ENCODE data around the gene OR5B17. TPM values are rescaled to one million over a fixed set of nuclear protein-coding genes. Genes with fewer than 3 reads are reported as not detected.

Gene OR5B17
- total and polyA plus RNA-seq, 2 donors (not counting 1 experiment from before 2014, with no cell fraction given), result not detected

GRCh38 chr11:58392746-58393145 lies 33.9 kb upstream of the OR5B17 start:
- ATAC-seq (ENCODE audit: low read depth) (no peak), DNase-seq (no peak)
- Histone ChIP-seq H3K36me3 (replicated peaks in 1 of 2; ENCODE audit: control extremely low read depth in 1 of 2, control insufficient read depth in 1 of 2, extremely low read depth in 1 of 2, insufficient read depth in 2 of 2, low read length in 1 of 2) (no peaks in the 10 kb centered on the region), H3K27me3 (replicated peaks in 1 of 4; ENCODE audit: control extremely low read depth in 1 of 4, control insufficient read depth in 3 of 4, insufficient read depth in 4 of 4, low read length in 3 of 4) (no peaks in the 10 kb centered on the region), H3K79me2 (ENCODE audit: control insufficient read depth, insufficient read depth, low read length) (no peaks in the 10 kb centered on the region), H3K4me1 (ENCODE audit: control insufficient read depth in 2 of 2, insufficient read depth in 2 of 2, low read length in 2 of 2) (no peaks in the 10 kb centered on the region), H3K9me3 (ENCODE audit: control extremely low read depth in 1 of 3, control insufficient read depth in 2 of 3, insufficient read depth in 1 of 3, low read length in 2 of 3) (peaks cover 0 to 6% (median 2%) of the 10 kb centered on the region in 3 donors), H3K4me3 (ENCODE audit: control extremely low read depth in 1 of 5, extremely low read depth in 1 of 5, insufficient read depth in 1 of 5, low read depth in 2 of 5, low read length in 4 of 5) (no peak overlapping the region), H2AFZ (ENCODE audit: insufficient read depth, low read depth, low read length, poor library complexity, severe bottlenecking) (no peak overlapping the region), H3K9ac (ENCODE audit: low read length) (no peak overlapping the region), H4K20me1 (ENCODE audit: control insufficient read depth, insufficient read depth, low read length, poor library complexity, severe bottlenecking) (no peaks in the 10 kb centered on the region), H3K27ac (ENCODE audit: low read length in 2 of 2) (no peak overlapping the region), H3K4me2 (replicated peaks; ENCODE audit: low read depth, low read length, poor library complexity, severe bottlenecking) (no peak overlapping the region)
- H3K27me3 Mint-ChIP-seq, result peaks cover 4% of the 10 kb centered on the region
- no peak overlapping the region for H3K4me3 Mint-ChIP-seq
- ChIA-PET POLR2A (no interaction called here), CTCF (no interaction called here)
- peaks cover 4% of the 10 kb centered on the region for H3K9me3 Mint-ChIP-seq (ENCODE audit: insufficient read depth)
- TF ChIP-seq EZH2 (IDR thresholded peaks at IDR 0.05; ENCODE audit: borderline replicate concordance, insufficient read depth, low read depth, low read length, poor library complexity, severe bottlenecking), result no peak
- TF ChIP-seq, protein P1, sequence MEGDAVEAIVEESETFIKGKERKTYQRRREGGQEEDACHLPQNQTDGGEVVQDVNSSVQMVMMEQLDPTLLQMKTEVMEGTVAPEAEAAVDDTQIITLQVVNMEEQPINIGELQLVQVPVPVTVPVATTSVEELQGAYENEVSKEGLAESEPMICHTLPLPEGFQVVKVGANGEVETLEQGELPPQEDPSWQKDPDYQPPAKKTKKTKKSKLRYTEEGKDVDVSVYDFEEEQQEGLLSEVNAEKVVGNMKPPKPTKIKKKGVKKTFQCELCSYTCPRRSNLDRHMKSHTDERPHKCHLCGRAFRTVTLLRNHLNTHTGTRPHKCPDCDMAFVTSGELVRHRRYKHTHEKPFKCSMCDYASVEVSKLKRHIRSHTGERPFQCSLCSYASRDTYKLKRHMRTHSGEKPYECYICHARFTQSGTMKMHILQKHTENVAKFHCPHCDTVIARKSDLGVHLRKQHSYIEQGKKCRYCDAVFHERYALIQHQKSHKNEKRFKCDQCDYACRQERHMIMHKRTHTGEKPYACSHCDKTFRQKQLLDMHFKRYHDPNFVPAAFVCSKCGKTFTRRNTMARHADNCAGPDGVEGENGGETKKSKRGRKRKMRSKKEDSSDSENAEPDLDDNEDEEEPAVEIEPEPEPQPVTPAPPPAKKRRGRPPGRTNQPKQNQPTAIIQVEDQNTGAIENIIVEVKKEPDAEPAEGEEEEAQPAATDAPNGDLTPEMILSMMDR (IDR thresholded peaks at IDR 0.05), result no peak
- H3K4me1 Mint-ChIP-seq, result no peaks in the 10 kb centered on the region
- WGBS (ENCODE audit: insufficient coverage), result no CpG with 5 or more reads among the region's 1 CpG
- intact Hi-C loops (cut with micrococcal nuclease), result no loop called here
- no peak overlapping the region for H3K27ac Mint-ChIP-seq

- H3K4me1 ChIP-seq (ENCODE audit: control insufficient read depth in 2 of 2, insufficient read depth in 2 of 2, low read length in 2 of 2), result no peaks in the 10 kb centered on the region
- no peaks in the 10 kb centered on the region for H3K36me3 ChIP-seq (replicated peaks in 1 of 2; ENCODE audit: control extremely low read depth in 1 of 2, control insufficient read depth in 1 of 2, extremely low read depth in 1 of 2, insufficient read depth in 2 of 2, low read length in 1 of 2)
- H3K79me2 ChIP-seq (ENCODE audit: control insufficient read depth, insufficient read depth, low read length), result no peaks in the 10 kb centered on the region
- Mint-ChIP-seq H3K9me3 (ENCODE audit: insufficient read depth) (peaks cover 4% of the 10 kb centered on the region), H3K4me1 (no peaks in the 10 kb centered on the region), H3K4me3 (no peak overlapping the region), H3K27ac (no peak overlapping the region), H3K27me3 (peaks cover 4% of the 10 kb centered on the region)
- peaks cover 0 to 6% (median 2%) of the 10 kb centered on the region in 3 donors for H3K9me3 ChIP-seq (ENCODE audit: control extremely low read depth in 1 of 3, control insufficient read depth in 2 of 3, insufficient read depth in 1 of 3, low read length in 2 of 3)
- DNase-seq (no peak), ATAC-seq (ENCODE audit: low read depth) (no peak)
- no peak for TF ChIP-seq EZH2 (IDR thresholded peaks at IDR 0.05; ENCODE audit: borderline replicate concordance, insufficient read depth, low read depth, low read length, poor library complexity, severe bottlenecking)
- TF ChIP-seq, protein P1 (IDR thresholded peaks at IDR 0.05), result no peak
- no peak overlapping the region for H3K4me2 ChIP-seq (replicated peaks; ENCODE audit: low read depth, low read length, poor library complexity, severe bottlenecking)
- no CpG with 5 or more reads among the region's 1 CpG for WGBS (ENCODE audit: insufficient coverage)
- intact Hi-C loops (cut with micrococcal nuclease), result no loop called here
- no peaks in the 10 kb centered on the region for H4K20me1 ChIP-seq (ENCODE audit: control insufficient read depth, insufficient read depth, low read length, poor library complexity, severe bottlenecking)
- no peak overlapping the region for H2AFZ ChIP-seq (ENCODE audit: insufficient read depth, low read depth, low read length, poor library complexity, severe bottlenecking)
- ChIA-PET POLR2A (no interaction called here), CTCF (no interaction called here)
- H3K27me3 ChIP-seq (replicated peaks in 1 of 4; ENCODE audit: control extremely low read depth in 1 of 4, control insufficient read depth in 3 of 4, insufficient read depth in 4 of 4, low read length in 3 of 4), result no peaks in the 10 kb centered on the region
- no peak overlapping the region for H3K27ac ChIP-seq (ENCODE audit: low read length in 2 of 2)
- H3K4me3 ChIP-seq (ENCODE audit: control extremely low read depth in 1 of 5, extremely low read depth in 1 of 5, insufficient read depth in 1 of 5, low read depth in 2 of 5, low read length in 4 of 5), result no peak overlapping the region
- H3K9ac ChIP-seq (ENCODE audit: low read length), result no peak overlapping the region
These were observed 33.0 kb upstream of the OR5B17 start for GRCh38 chr11:58391879-58392278.
